Fibroblast of lung (primary cell): ENCODE results near the gene PPIL6. TPM values are rescaled to one million over a fixed set of nuclear protein-coding genes. Genes with fewer than 3 reads are reported as not detected.

Experiments
- DNase-seq, 2 donors: peaks; one replicate each; pipeline versions ENCODE4 v3.0.0 to v3.0.0-alpha.2; 2010; ENCODE audit warnings: low read depth in 2 of 2
- H2AFZ ChIP-seq: 2 replicates; pipeline ENCODE4 v1.5.1; 2012; ENCODE audit warnings: low read length, control low read depth, inconsistent platforms
- H3K27ac ChIP-seq: 2 replicates; pipeline ENCODE4 v1.5.1; 2011; ENCODE audit warnings: low read length, control low read depth; ENCODE audit not compliant: insufficient read depth
- H3K27me3 ChIP-seq: 2 replicates; pipeline ENCODE4 v1.5.1; 2011; ENCODE audit warnings: mild to moderate bottlenecking, low read length; ENCODE audit not compliant: control insufficient read depth, insufficient read depth
- H3K36me3 ChIP-seq: 2 replicates; pipeline ENCODE4 v1.5.1; 2011; ENCODE audit warnings: low read length; ENCODE audit not compliant: control insufficient read depth, insufficient read depth
- H3K4me1 ChIP-seq: 2 replicates; pipeline ENCODE4 v1.5.1; 2011; ENCODE audit warnings: low read length; ENCODE audit not compliant: control insufficient read depth, insufficient read depth; ENCODE audit errors: extremely low read depth
- H3K4me2 ChIP-seq: 2 replicates; pipeline ENCODE4 v1.5.1; 2011; ENCODE audit warnings: low read length, control low read depth; ENCODE audit not compliant: insufficient read depth; ENCODE audit errors: extremely low read depth
- H3K4me3 ChIP-seq, 4 experiments: fragments of 200-600 bp in 1 of 4; sonication (generic) in 1 of 4; replicated peaks in 1 of 4; 2 replicates each; pipeline ENCODE4 v1.5.1; 2011 to 2016; ENCODE audit warnings: low read length in 4 of 4, low read depth in 3 of 4, mild to moderate bottlenecking in 3 of 4, control low read depth in 2 of 4, inconsistent platforms in 1 of 4, mixed read lengths in 1 of 4; ENCODE audit not compliant: insufficient read depth in 1 of 4; ENCODE audit errors: control extremely low read depth in 1 of 4
- H3K79me2 ChIP-seq: 2 replicates; pipeline ENCODE4 v1.5.1; 2012; ENCODE audit warnings: mild to moderate bottlenecking, low read length, inconsistent platforms; ENCODE audit not compliant: control insufficient read depth, insufficient read depth
- H3K9ac ChIP-seq: 2 replicates; pipeline ENCODE4 v1.5.1; 2011; ENCODE audit warnings: mild to moderate bottlenecking, low read length, control low read depth; ENCODE audit not compliant: insufficient read depth
- H3K9me3 ChIP-seq: 2 replicates; pipeline ENCODE4 v1.5.1; 2012; ENCODE audit warnings: low read depth, low read length; ENCODE audit not compliant: control insufficient read depth, insufficient read depth
- H4K20me1 ChIP-seq: 2 replicates; pipeline ENCODE4 v1.5.1; 2011; ENCODE audit warnings: low read length; ENCODE audit not compliant: control insufficient read depth, insufficient read depth; ENCODE audit errors: extremely low read depth
- CTCF ChIP-seq, 2 donors: IDR thresholded peaks in 1 of 2; conservative IDR thresholded peaks in 1 of 2; 1 replicate in 1 of 2; 2 replicates in 1 of 2; pipeline ENCODE4 v1.5.1; 2011 to 2012; ENCODE audit warnings: low read length in 2 of 2, control low read depth in 1 of 2, inconsistent platforms in 1 of 2, low read depth in 1 of 2, mild to moderate bottlenecking in 1 of 2
- EZH2 ChIP-seq: IDR thresholded peaks from 2 replicates; pipeline ENCODE4 v1.5.1; 2012; ENCODE audit warnings: low read length, control low read depth, mild to moderate bottlenecking; ENCODE audit errors: missing control alignments
- polyA plus RNA-seq, 2 donors: library from polyadenylated mRNA; depleted of rRNA in 1 of 2; stranded (reverse) in 1 of 2; unstranded in 1 of 2; fragments of >200 nt; gene quantifications; 2 replicates each; pipeline ENCODE4 v1.2.1, GENCODE V29; 2011 to 2012; ENCODE audit warnings: missing spikeins in 1 of 2
- total RNA-seq: library from RNA; depleted of rRNA; stranded (reverse); fragments of >200 nt; gene quantifications from 2 replicates; pipeline ENCODE4 v1.2.1, GENCODE V29; 2014

The PPIL6 gene
- total and polyA plus RNA-seq, 2 donors (not counting 1 experiment from before 2014, with no cell fraction given) = 0.78 to 5.0 TPM

- Histone ChIP-seq H2AFZ (no peak overlapping the region), H3K79me2 (peaks cover 7% of the 10 kb centered on the region), H4K20me1 (no peaks in the 10 kb centered on the region), H3K4me1 (peaks cover under 1% of the 10 kb centered on the region), H3K9me3 (no peaks in the 10 kb centered on the region), H3K27ac (no peak overlapping the region), H3K27me3 (no peaks in the 10 kb centered on the region), H3K9ac (no peak overlapping the region), H3K4me2 (no peak overlapping the region), H3K36me3 (peaks cover 41% of the 10 kb centered on the region), H3K4me3 (no peak overlapping the region)
- no peak for TF ChIP-seq EZH2
- no peak for TF ChIP-seq CTCF (conservative IDR thresholded peaks at IDR 0.05 in 1 of 2, IDR thresholded peaks at IDR 0.05 in 1 of 2; ENCODE audit: low read depth in 1 of 2, low read length in 2 of 2)
- DNase-seq = no peak
Measured at GRCh38 chr6:109449064-109449794, 8.8 kb upstream of the PPIL6 start.

DNA sequence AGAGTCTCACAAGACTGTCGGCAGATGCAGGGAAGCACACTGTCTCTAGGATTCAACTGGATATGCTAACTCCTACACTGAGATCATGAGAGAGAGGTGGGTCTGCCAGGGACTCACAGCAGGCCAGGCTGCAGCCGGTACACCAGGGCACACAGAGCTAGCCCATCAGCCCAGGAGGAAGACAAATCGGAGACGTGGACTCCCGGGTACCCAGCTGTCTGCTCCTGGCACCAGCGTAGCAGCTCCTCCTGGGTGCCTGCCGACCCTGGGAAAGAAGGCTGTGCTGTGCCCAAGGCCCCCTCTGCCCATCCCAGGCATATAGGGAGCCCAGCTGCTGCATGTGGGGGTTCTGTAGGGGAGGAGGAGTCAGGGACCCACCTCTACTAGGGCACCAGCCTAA lies 8.2 kb upstream of the PPIL6 start:
- H3K36me3 ChIP-seq = peaks cover 46% of the 10 kb centered on the region
- H2AFZ ChIP-seq = no peak overlapping the region
- no peak overlapping the region for H3K9ac ChIP-seq
- H3K4me3 ChIP-seq = no peak overlapping the region
- no peak overlapping the region for H3K27ac ChIP-seq
- no peak for DNase-seq
- H3K79me2 ChIP-seq = peaks cover 3% of the 10 kb centered on the region
- TF ChIP-seq EZH2 (no peak), CTCF (conservative IDR thresholded peaks at IDR 0.05 in 1 of 2, IDR thresholded peaks at IDR 0.05 in 1 of 2; ENCODE audit: low read depth in 1 of 2, low read length in 2 of 2) (no peak)
- H3K4me1 ChIP-seq = no peaks in the 10 kb centered on the region
- no peaks in the 10 kb centered on the region for H3K9me3 ChIP-seq
- H3K27me3 ChIP-seq = no peaks in the 10 kb centered on the region
- H3K4me2 ChIP-seq = no peak overlapping the region
- no peaks in the 10 kb centered on the region for H4K20me1 ChIP-seq

DNA sequence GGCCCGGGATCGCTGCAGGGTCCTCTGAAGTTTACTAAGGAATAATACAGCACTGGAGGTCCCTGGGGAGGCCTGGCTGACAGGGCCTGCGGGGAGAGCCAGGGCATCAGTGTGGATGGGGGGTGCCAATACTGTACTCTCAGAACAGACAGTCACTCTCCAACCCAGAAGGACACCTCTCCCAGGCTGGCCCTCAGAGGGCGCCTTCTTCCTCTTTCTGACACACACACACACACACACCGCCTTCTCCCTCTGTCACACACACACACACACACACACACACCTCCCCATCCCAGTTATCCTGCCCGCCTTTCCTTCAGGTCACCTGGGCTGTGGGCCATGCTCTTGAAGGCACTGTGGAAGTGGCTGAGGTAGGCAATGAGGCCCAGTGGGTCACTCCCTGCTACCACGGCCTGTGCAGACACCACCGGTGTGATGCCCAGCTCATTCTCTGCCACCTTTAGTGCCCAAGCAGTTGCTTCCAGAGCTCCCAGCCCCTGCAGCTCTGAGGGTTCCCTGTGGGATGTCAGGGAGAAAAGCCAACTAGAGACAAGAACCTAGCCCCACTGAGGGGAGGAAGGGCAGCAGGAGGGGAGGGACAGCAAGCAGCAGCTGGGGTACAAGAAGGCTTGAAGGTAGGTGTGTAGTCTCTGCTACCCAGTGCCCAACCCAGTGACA lies 7.6 kb upstream of the PPIL6 start:
- no peaks in the 10 kb centered on the region for H4K20me1 ChIP-seq
- no peak overlapping the region for H3K4me2 ChIP-seq
- peaks cover 46% of the 10 kb centered on the region for H3K36me3 ChIP-seq
- no peak overlapping the region for H2AFZ ChIP-seq
- no peaks in the 10 kb centered on the region for H3K27me3 ChIP-seq
- no peak overlapping the region for H3K27ac ChIP-seq
- H3K9me3 ChIP-seq = no peaks in the 10 kb centered on the region
- H3K4me3 ChIP-seq = no peak overlapping the region
- TF ChIP-seq CTCF (conservative IDR thresholded peaks at IDR 0.05 in 1 of 2, IDR thresholded peaks at IDR 0.05 in 1 of 2; ENCODE audit: low read depth in 1 of 2, low read length in 2 of 2) (no peak), EZH2 (no peak)
- DNase-seq = peak in 1 of 2 donors; percentile 14
- no peaks in the 10 kb centered on the region for H3K4me1 ChIP-seq
- H3K9ac ChIP-seq = no peak overlapping the region
- no peaks in the 10 kb centered on the region for H3K79me2 ChIP-seq
